Transverse colon (tissue), 4 donors: ENCODE data around the gene KIAA0232. TPM values are rescaled to one million over a fixed set of nuclear protein-coding genes. Genes with fewer than 3 reads are reported as not detected.

Experiments used
- DNase-seq: peaks from one replicate; pipeline ENCODE4 v3.0.0-alpha.2; 2019
- H3K27ac ChIP-seq, 4 donors: fragments of 200-600 bp; sonication (generic); 2 replicates each; pipeline ENCODE4 v1.5.1; 2016 to 2018; ENCODE audit warnings: inconsistent platforms in 4 of 4
- H3K27me3 ChIP-seq: fragments of 200-600 bp; sonication (generic); 2 replicates; pipeline ENCODE4 v1.5.1; 2017; ENCODE audit warnings: inconsistent platforms
- H3K36me3 ChIP-seq, 4 donors: fragments of 200-600 bp; sonication (generic); 2 replicates each; pipeline ENCODE4 v1.5.1; 2017 to 2019; ENCODE audit warnings: inconsistent platforms in 4 of 4
- H3K4me1 ChIP-seq, 4 donors: fragments of 200-600 bp; sonication (generic); 2 replicates each; pipeline ENCODE4 v1.5.1; 2017 to 2020; ENCODE audit warnings: inconsistent platforms in 4 of 4
- H3K4me3 ChIP-seq, 4 donors: fragments of 200-600 bp; sonication (generic); 1 replicate in 1 of 4; 2 replicates in 3 of 4; pipeline versions ENCODE4 v1.5.1 to v1.6.1; 2017 to 2019; ENCODE audit warnings: inconsistent platforms in 4 of 4
- H3K9me3 ChIP-seq, 2 donors: fragments of 200-600 bp; sonication (generic); 2 replicates each; pipeline ENCODE4 v1.5.1; 2017 to 2019; ENCODE audit warnings: inconsistent platforms in 2 of 2
- EP300 ChIP-seq: sonication (generic); formaldehyde crosslinking; IDR thresholded peaks from one replicate; pipeline ENCODE4 v1.6.1; 2017; ENCODE audit warnings: antibody characterized with exemption, low read depth
- POLR2A ChIP-seq: fragments of 450-650 bp; IDR thresholded peaks from one replicate; pipeline ENCODE4 v1.6.1; 2016; ENCODE audit warnings: antibody characterized with exemption, mild to moderate bottlenecking, moderate library complexity
- POLR2AphosphoS5 ChIP-seq, 3 donors: sonication (generic); formaldehyde crosslinking; IDR thresholded peaks; one replicate each; pipeline ENCODE4 v1.6.1; 2016; ENCODE audit warnings: antibody characterized with exemption in 3 of 3
- WGBS, 2 donors: methylation state at CpG; one replicate each; pipeline ENCODE4 v1.1.5; 2018; ENCODE audit warnings: low coverage in 1 of 2; 5-methylcytosine and 5-hydroxymethylcytosine counted together
- in situ Hi-C, 4 donors: fragments of 200-750 bp; cut with MboI; loops; one replicate each; pipeline versions ENCODE4 v1.15.0 to v1.15.1; 2017; ENCODE audit warnings: low sequenced_read_pairs in 3 of 4, low pct_ligation_motif_present in 1 of 4, low pct_unique_long_range_greater_than_20kb in 1 of 4
- intact Hi-C: fragments of 100-400 bp; cut with DNase I; formaldehyde crosslinking; loops from one replicate; pipeline ENCODE4 v1.15.1; 2023; ENCODE audit warnings: low total_unique reads
- total RNA-seq, 4 donors: library from RNA; depleted of rRNA; stranded (reverse); fragments of >200 nt; gene quantifications; one replicate each; pipeline ENCODE4 v1.1.0, GENCODE V29; 2016
- TF ChIP-seq, protein P1 (sequence below), 5 experiments: fragments of 200-600 bp in 3 of 5; fragments of 450-650 bp in 2 of 5; sonication (generic) in 3 of 5; IDR thresholded peaks; 1 replicate in 2 of 5; 2 replicates in 3 of 5; pipeline ENCODE4 v1.5.1; 2016 to 2017; ENCODE audit warnings: antibody characterized with exemption in 5 of 5, inconsistent platforms in 3 of 5, mild to moderate bottlenecking in 2 of 5, moderate library complexity in 1 of 5

The KIAA0232 gene
- total RNA-seq, 4 donors from 2014 or later = 17.9 to 83.4 (median 43.0) TPM

DNA sequence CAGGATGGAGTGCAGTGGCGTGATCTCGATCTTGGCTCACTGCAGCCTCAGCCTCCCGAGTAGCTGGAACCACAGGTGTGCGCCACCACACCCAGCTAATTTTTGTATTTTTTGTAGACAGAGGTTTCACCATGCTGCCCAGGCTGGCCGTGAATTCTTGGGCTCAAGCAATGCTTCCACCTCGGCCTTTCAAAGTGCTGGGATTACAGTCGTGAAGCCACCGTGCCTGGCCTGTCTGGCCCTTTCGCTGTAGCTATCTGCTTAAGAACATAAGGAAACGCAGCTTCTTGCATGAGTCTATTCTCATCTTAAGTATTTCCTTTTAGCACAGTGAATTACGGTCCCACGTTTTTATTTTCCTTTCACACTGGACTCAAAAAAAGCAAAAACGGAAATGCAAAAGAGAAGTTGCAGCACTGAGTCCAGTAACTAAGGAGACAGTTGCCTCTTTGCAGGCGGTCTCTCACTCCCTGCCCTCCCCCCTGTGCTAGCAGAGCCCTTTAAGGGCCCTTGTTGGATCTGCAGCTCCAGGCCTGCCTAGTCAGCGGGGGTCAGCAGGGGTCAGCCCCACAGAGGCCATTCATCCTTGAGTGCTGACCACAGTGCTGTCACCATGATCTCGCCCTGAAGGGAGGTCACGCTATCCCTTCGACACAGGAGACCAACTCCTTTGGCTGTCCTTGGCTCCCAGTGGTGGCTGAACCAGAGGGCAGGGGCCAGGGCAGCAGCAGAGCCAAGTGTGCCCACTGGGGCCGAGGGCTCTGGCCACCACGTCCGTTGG, 105.3 kb downstream of the KIAA0232 start:
- TF ChIP-seq POLR2A (no peak), POLR2AphosphoS5 (IDR thresholded peaks at IDR 0.05) (no peak), EP300 (no peak)
- TF ChIP-seq, protein P1, sequence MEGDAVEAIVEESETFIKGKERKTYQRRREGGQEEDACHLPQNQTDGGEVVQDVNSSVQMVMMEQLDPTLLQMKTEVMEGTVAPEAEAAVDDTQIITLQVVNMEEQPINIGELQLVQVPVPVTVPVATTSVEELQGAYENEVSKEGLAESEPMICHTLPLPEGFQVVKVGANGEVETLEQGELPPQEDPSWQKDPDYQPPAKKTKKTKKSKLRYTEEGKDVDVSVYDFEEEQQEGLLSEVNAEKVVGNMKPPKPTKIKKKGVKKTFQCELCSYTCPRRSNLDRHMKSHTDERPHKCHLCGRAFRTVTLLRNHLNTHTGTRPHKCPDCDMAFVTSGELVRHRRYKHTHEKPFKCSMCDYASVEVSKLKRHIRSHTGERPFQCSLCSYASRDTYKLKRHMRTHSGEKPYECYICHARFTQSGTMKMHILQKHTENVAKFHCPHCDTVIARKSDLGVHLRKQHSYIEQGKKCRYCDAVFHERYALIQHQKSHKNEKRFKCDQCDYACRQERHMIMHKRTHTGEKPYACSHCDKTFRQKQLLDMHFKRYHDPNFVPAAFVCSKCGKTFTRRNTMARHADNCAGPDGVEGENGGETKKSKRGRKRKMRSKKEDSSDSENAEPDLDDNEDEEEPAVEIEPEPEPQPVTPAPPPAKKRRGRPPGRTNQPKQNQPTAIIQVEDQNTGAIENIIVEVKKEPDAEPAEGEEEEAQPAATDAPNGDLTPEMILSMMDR (IDR thresholded peaks at IDR 0.05) = no peak
- Histone ChIP-seq H3K9me3 (no peaks in the 10 kb centered on the region), H3K4me1 (peaks cover 15 to 23% (median 19%) of the 10 kb centered on the region in 4 donors), H3K36me3 (peaks cover 0 to 7% (median 0%) of the 10 kb centered on the region in 4 donors), H3K27me3 (no peaks in the 10 kb centered on the region), H3K27ac (no peak overlapping the region), H3K4me3 (no peak overlapping the region)
- 71% methylated on average over 21 of the region's 21 CpGs; no CpG with 5 or more reads in 1 of the 2 donors for WGBS, 2 donors
- peak; percentile 9 for DNase-seq
- intact Hi-C loops = no loop called here
- in situ Hi-C loops = loop anchor here in 2 of 4 donors (10.0 to 25.0 kb wide), 3 partner anchors 163 to 175 kb away; partner anchors contain the start of genes BLOC1S4 (in 1 of the 2), GRPEL1 (in 1 of the 2) and MRFAP1L1 (in 1 of the 2)

DNA sequence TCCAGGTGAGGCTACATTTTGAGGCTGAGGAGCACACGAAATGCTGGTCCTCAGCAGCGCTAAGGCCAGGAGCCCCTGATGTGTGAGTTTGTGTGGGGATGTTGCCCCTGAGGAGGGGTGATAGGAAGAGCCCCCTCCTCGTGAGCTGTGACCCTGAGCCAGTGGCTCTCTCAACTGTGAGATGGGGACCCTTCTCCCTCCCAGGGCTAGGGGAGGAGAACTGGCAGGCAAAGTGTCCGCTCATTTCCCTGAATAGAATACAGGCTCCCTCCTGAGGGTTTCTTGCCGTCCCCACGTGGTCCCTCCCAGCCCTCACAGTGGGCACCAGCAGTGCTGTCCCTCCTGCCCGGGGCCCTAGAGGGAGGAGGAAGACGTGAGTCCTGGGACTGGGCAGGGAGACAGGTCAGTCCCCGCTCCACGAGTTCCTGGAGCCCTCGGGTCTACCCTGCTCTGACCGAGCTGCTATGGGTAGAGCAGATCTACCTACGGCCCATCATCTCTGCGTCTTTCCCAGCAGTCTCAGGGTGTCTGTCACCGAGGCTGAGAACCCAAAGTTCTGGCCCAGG, 106.1 kb downstream of the KIAA0232 start:
- H3K9me3 ChIP-seq = no peaks in the 10 kb centered on the region
- in situ Hi-C loops = loop anchor here in 2 of 4 donors (10.0 to 25.0 kb wide), 3 partner anchors 164 to 176 kb away; partner anchors contain the start of genes BLOC1S4 (in 1 of the 2), GRPEL1 (in 1 of the 2) and MRFAP1L1 (in 1 of the 2)
- intact Hi-C loops = no loop called here
- no peak overlapping the region for H3K27ac ChIP-seq
- H3K27me3 ChIP-seq = no peaks in the 10 kb centered on the region
- H3K4me3 ChIP-seq = no peak overlapping the region
- H3K36me3 ChIP-seq = peaks cover 0 to 1% (median 0%) of the 10 kb centered on the region in 4 donors
- no peak for DNase-seq
- 87% methylated on average over 15 of the region's 15 CpGs; no CpG with 5 or more reads in 1 of the 2 donors for WGBS, 2 donors
- TF ChIP-seq POLR2AphosphoS5 (IDR thresholded peaks at IDR 0.05) = no peak
- no peak for TF ChIP-seq POLR2A
- TF ChIP-seq, protein P1 (IDR thresholded peaks at IDR 0.05) = no peak
- TF ChIP-seq EP300 = no peak
- peaks cover 22 to 30% (median 25%) of the 10 kb centered on the region in 4 donors for H3K4me1 ChIP-seq

DNA sequence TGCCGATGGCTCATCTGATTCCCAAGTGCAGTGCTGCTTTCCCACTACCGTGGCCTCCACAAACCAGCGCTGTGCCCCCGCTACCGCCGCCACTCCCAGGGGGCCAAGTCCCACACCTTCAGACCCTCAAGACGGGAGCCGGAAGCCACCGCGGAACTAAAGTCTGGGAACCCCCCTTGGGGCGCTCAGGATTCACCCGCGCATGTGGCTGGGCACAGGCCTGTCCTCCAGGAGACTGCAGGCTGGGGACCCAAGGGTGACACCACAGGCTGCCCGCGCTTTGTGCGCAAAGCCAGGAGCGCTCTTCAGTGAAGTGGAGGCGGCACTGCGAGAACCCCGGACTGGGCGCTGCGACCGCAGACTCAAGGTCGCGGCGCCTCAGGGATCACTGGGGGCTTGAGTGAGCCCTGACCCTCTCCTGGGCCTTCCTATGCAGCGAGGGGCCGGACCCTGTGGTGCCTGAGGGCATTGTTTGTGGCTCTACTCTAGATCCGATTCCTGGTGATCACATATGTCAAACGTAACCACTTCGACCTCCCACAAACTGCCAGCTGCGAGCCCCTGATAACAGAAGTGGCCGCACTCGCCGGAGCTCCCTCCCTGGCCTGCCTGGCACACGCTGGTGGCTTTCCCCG, 106.7 kb downstream of the KIAA0232 start:
- in situ Hi-C loops = loop anchor here in 2 of 4 donors (10.0 to 25.0 kb wide), 3 partner anchors 164 to 177 kb away; partner anchors contain the start of genes BLOC1S4 (in 1 of the 2), GRPEL1 (in 1 of the 2) and MRFAP1L1 (in 1 of the 2)
- Histone ChIP-seq H3K27me3 (no peaks in the 10 kb centered on the region), H3K9me3 (no peaks in the 10 kb centered on the region), H3K4me3 (no peak overlapping the region), H3K27ac (no peak overlapping the region), H3K4me1 (peaks cover 22 to 36% (median 27%) of the 10 kb centered on the region in 4 donors), H3K36me3 (no peaks in the 10 kb centered on the region)
- intact Hi-C loops = no loop called here
- no peak for DNase-seq
- 94% methylated on average over 37 of the region's 37 CpGs; no CpG with 5 or more reads in 1 of the 2 donors for WGBS, 2 donors
- TF ChIP-seq EP300 = no peak
- TF ChIP-seq POLR2A = no peak
- no peak for TF ChIP-seq POLR2AphosphoS5 (IDR thresholded peaks at IDR 0.05)
- TF ChIP-seq, protein P1 (IDR thresholded peaks at IDR 0.05) = no peak
